Measurements from ENCODE around the gene DLG2. TPM values are rescaled to one million over a fixed set of nuclear protein-coding genes. Genes with fewer than 3 reads are reported as not detected.

The DLG2 gene
- 0.44 and 1.1 TPM in 2 replicates for total RNA-seq

DNA sequence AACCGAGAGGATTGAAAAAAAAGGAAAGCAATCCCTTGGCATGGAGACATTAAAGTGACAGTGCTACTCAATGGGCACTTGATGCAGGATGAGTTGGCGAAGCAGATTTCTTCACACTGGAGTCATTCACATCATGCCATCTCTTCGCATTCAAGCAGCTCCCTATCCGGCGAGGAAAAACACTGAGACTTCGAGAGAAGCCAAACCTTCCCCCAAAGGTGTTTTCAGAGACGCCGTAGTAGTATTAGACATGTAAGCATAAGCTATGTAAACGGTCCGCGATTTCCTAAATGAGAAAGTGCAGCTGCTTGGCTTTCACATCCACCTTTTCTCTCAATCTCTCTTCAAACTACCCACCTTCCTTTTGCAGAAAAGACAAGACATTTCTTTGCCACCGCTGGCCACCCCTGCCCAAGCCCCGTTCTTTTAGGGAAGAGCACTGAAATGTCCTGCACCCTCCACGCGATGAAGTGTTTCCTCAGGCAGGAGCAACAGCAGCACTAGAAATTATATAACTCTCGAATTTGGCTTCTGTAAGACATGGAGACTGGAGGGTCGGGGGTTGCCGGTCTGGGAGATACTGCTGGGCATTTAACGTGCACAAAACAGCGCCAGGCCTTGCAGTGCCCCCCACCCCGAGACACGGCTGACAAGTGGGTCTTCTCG lies at the start of gene DLG2:
TSS of gene DLG2 (minus strand) at position 13 of the 666 bp plus-strand sequence.

DNA sequence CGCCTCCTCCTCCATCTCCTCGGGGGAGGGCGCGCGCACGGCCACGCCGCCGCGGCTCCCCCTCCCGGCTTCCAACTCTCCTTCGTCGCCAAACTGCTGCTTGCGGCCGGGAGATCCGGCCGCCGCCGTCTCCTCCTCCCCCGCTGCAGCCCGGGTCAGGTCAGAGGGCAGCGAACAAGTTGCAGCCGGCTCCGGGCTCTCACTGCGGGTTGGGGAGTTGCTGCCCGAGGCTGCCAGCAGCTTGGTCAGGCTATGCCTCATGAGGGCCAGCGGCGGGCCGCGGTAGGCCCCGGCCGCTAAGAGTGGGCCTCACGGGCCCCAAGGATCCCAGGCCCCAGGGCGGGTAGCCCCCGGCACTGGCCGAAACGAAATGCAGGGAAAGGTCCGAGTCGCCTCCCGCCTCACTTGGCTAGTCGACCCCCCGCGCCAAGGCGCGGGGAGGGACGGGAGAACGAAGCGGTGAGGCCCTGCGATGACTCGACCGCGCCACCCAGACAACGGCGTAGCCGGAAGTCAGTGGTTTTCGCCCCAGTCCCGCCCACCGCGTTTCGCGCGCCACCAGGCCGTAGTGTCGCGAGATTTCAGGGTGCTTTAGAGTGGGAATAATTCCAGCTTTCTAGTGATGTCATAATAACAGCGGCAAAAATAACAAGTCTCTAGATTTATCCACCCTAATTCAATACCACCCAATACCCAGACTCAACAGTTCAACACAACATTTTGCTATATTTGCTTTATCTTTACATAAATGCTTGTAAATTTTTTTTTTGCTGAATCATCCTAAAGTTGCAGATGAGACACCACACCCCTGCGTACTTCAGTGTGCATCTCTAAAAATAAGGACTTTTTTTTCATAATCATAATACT lies 37.7 kb upstream of the DLG2 start, which contains the start of gene CREBZF:
TSS of gene CREBZF (minus strand) at position 515 of the 867 bp plus-strand sequence. CDS start at position 261, 254 bp downstream.

DNA sequence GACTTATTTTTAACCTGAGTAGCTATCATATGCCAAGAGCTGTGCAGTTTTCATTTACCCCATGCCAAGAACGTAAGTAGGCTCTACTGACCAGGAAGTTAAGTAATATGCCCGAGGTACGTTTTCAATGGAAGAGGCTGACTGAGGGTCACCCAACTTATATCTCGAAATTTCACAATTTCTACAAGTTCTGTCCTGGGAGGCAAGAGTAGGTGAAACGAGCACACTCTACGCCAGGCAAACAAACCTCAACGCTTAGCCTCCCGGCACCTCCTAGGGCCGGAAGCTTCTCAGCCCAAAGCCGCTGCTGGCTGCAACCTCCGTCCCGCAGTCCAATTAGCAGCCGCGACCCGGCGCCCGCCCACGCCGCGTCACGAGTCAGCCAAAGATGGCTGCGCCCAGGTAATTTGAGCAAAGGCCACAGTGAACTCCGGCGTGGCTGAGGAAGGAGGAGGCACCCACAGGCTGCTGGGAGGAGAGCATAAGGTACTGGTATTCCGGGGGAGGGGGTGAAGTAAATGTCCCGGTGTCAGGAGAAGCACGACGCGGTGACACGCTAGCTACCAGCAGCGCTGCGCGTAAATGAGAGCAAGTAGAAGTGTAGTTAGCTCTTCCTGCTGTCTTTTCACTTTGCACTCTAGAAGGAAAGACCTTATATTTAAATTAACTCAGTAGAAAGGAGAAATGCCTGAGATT lies 20.6 kb upstream of the DLG2 start, which contains the start of gene TMEM126A:
TSS of gene TMEM126A (plus strand) at position 364 of the 696 bp plus-strand sequence. CDS start 2,289 bp downstream, outside the sequence.

DNA sequence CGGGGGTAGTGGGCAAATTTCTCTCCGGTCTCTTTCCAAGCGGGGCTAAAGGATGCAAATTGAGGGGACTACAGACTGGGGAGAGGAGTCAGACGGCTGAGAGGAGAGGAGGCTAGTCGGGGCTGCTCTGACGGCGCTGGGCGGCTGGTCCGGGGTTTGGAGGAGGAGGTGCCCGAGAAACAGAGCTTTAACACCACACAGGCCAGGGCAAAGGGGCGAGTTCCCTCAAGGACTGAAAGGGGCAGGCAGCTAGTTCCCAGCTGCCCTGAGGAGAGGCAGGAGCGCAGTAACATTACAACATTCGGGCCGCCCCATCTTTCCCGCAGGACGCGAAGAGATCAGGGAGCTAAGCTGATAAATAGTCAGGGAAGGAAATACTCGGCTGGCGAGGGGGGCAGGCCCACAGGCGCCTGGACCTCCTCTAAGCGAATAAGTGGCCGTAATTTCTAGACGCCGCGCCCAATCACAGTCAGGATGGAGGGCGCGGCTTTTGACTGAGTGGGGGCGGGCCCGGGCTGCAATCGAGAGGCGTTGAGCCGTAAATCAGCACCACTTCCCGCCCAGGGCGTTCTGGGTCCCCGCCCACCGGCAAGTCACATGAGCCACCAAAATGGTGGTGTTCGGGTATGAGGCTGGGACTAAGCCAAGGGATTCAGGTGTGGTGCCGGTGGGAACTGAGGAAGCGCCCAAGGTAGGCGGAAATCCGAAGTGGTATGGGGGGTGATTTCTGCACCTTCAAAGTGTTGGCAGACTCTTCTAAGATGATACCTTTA lies 1.0 kb upstream of the DLG2 start, which contains the start of gene TMEM126B:
TSS of gene TMEM126B (plus strand) at position 596 of the 773 bp plus-strand sequence. CDS start at position 611, 15 bp downstream.

Small RNA genes within 50 kb of the gene (small RNA-seq; reads per million reads assigned to genes)
- gene RF02112 (ENCODE audit: low replicate concordance) (not detected), gene RF02113 (ENCODE audit: low replicate concordance) (not detected), gene RNU6-1292P (ENCODE audit: low replicate concordance) (0.68 reads per million, percentile 30 among the genes with 10 or more reads in this experiment)

Other genes starting within 250 kb of the DLG2 start
- 42.7 and 51.1 TPM in 2 replicates for gene TMEM126B, start 1.2 kb upstream of the DLG2 start, total RNA-seq
- 28.0 and 34.4 TPM in 2 replicates for gene TMEM126A, start 20.6 kb upstream of the DLG2 start, total RNA-seq
- 40.5 and 42.1 TPM in 2 replicates for gene CREBZF, start 37.8 kb upstream of the DLG2 start, total RNA-seq
- 2.2 and 5.6 TPM in 2 replicates for gene CCDC89, start 58.9 kb upstream of the DLG2 start, total RNA-seq
- gene SYTL2, start 183.8 kb upstream of the DLG2 start, total RNA-seq, result 4.2 and 14.6 TPM in 2 replicates
- gene CCDC83, start 228.0 kb upstream of the DLG2 start, total RNA-seq, result not detected in 2 replicates

All from placental pericyte (primary cell).